Measurements from ENCODE around the gene NCF4. TPM values are rescaled to one million over a fixed set of nuclear protein-coding genes. Genes with fewer than 3 reads are reported as not detected.

Gene NCF4
- total RNA-seq, 1 donor from 2014 or later: 51.0 TPM

- no peak for DNase-seq (ENCODE audit: low spot score)
Observed at GRCh38 chr22:36893262-36893661, 32.5 kb downstream of the NCF4 start.

- DNase-seq (ENCODE audit: low spot score): no peak
Observed at GRCh38 chr22:36894266-36894665, 33.5 kb downstream of the NCF4 start.

GRCh38 chr22:36897611-36898010 is 36.8 kb downstream of the NCF4 start:
- no peak for DNase-seq (ENCODE audit: low spot score)

- no peak for DNase-seq (ENCODE audit: low spot score)
Observed at GRCh38 chr22:36898690-36899089, 37.9 kb downstream of the NCF4 start.

- DNase-seq (ENCODE audit: low spot score): no peak
Observed at GRCh38 chr22:36899498-36899897, 38.7 kb downstream of the NCF4 start.

GRCh38 chr22:36900225-36900624 is 39.4 kb downstream of the NCF4 start:
- DNase-seq (ENCODE audit: low spot score): no peak

GRCh38 chr22:36900880-36901279 is 40.1 kb downstream of the NCF4 start:
- no peak for DNase-seq (ENCODE audit: low spot score)

GRCh38 chr22:36901411-36902142 is 40.8 kb downstream of the NCF4 start:
- DNase-seq (ENCODE audit: low spot score): no peak

GRCh38 chr22:36902143-36902926 is 41.5 kb downstream of the NCF4 start:
- DNase-seq (ENCODE audit: low spot score): no peak

GRCh38 chr22:36904260-36904880 is 43.6 kb downstream of the NCF4 start:
- no peak for DNase-seq (ENCODE audit: low spot score)

GRCh38 chr22:36907253-36908195 is 46.7 kb downstream of the NCF4 start:
- no peak for DNase-seq (ENCODE audit: low spot score)

- DNase-seq (ENCODE audit: low spot score): no peak
Observed at GRCh38 chr22:36910461-36910860, 49.7 kb downstream of the NCF4 start.

- no peak for DNase-seq (ENCODE audit: low spot score)
Observed at GRCh38 chr22:36911887-36912661, 51.3 kb downstream of the NCF4 start.

GRCh38 chr22:36912694-36913426 is 52.1 kb downstream of the NCF4 start:
- DNase-seq (ENCODE audit: low spot score): no peak

GRCh38 chr22:36913427-36914389 is 52.9 kb downstream of the NCF4 start, which contains the start of gene CSF2RB:
CSF2RB (plus strand) TSS chr22:36913628; CDS start chr22:36922208, 8,580 bp downstream.
- no peak for DNase-seq (ENCODE audit: low spot score)

- no peak for DNase-seq (ENCODE audit: low spot score)
Observed at GRCh38 chr22:36914390-36914752, 53.6 kb downstream of the NCF4 start.

GRCh38 chr22:36916034-36916433 is 55.2 kb downstream of the NCF4 start:
- no peak for DNase-seq (ENCODE audit: low spot score)

- DNase-seq (ENCODE audit: low spot score): no peak
Observed at GRCh38 chr22:36918586-36919284, 57.9 kb downstream of the NCF4 start.

Measured in mesenteric fat pad (tissue), 1 donor.